Measurements from ENCODE around the gene DLGAP1.

The DLGAP1 gene

DNA sequence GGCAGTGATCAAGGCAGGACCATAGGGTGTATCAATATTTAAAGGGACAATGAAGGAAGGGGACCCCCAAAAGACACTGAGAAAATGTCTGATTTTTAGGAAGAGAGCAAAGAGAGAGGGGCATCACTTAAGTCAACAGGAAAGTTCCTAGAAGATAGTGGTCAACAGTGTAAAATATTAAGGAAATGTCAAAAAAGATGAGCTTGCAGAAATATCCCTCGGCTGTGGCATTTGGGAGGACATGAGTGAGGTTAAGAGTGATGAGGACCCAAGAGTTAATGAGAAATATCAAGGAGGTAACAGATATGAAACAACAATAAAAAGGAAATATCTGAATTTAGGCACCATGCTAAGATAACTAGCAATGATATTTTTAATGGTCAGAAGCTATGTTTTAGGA lies 665.6 kb downstream of the DLGAP1 start:
- DNase-seq (ENCODE audit: low read depth in 2 of 2) = no peak
- no peak overlapping the region for H3K4me3 ChIP-seq (replicated peaks in 1 of 2; ENCODE audit: low read depth in 2 of 2, low read length in 2 of 2)
- TF ChIP-seq, protein P1, sequence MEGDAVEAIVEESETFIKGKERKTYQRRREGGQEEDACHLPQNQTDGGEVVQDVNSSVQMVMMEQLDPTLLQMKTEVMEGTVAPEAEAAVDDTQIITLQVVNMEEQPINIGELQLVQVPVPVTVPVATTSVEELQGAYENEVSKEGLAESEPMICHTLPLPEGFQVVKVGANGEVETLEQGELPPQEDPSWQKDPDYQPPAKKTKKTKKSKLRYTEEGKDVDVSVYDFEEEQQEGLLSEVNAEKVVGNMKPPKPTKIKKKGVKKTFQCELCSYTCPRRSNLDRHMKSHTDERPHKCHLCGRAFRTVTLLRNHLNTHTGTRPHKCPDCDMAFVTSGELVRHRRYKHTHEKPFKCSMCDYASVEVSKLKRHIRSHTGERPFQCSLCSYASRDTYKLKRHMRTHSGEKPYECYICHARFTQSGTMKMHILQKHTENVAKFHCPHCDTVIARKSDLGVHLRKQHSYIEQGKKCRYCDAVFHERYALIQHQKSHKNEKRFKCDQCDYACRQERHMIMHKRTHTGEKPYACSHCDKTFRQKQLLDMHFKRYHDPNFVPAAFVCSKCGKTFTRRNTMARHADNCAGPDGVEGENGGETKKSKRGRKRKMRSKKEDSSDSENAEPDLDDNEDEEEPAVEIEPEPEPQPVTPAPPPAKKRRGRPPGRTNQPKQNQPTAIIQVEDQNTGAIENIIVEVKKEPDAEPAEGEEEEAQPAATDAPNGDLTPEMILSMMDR (IDR thresholded peaks at IDR 0.05; ENCODE audit: low read depth, low read length) = no peak

DNA sequence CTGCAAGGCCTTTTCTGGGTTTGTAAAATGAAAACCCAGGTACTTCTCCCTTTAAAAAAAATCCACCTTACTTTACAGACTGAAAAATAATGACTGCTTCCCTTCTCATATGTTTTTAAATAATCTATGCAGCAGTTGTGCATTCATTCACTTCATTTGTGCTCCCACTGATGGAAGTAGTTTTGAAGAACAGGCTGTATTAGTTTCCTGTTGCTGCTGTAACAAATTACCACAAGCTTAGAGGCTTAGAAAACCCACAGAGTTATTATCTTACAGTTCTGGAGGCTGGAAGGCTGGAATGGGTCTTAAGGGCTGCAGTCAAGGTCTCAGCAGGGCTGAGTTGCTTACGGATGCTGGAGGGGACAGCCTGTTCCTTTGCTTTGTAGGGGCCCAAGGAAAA lies 670.2 kb downstream of the DLGAP1 start:
- TF ChIP-seq, protein P1 (IDR thresholded peaks at IDR 0.05; ENCODE audit: low read depth, low read length) = no peak
- no peak for DNase-seq (ENCODE audit: low read depth in 2 of 2)
- H3K4me3 ChIP-seq (replicated peaks in 1 of 2; ENCODE audit: low read depth in 2 of 2, low read length in 2 of 2) = no peak overlapping the region

DNA sequence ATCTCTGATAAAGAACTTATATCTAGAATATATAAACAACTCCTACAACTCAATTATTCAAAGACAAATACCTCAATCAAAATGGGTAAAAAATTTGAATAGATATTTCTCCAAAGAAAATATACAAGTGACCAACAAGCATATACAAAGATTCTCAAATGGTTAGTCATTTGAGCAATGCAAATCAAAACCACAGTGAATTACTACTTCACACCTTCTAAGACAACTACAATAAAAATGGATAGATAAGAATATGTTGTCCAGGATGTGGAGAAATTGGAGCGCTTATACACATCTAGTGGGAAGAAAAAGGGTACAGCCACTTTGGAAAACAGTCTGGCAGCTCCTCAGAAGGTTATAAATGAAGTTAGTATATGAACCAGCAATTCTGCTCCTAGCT lies 672.2 kb downstream of the DLGAP1 start:
- TF ChIP-seq, protein P1 (IDR thresholded peaks at IDR 0.05; ENCODE audit: low read depth, low read length) = no peak
- DNase-seq (ENCODE audit: low read depth in 2 of 2) = no peak
- no peak overlapping the region for H3K4me3 ChIP-seq (replicated peaks in 1 of 2; ENCODE audit: low read depth in 2 of 2, low read length in 2 of 2)

DNA sequence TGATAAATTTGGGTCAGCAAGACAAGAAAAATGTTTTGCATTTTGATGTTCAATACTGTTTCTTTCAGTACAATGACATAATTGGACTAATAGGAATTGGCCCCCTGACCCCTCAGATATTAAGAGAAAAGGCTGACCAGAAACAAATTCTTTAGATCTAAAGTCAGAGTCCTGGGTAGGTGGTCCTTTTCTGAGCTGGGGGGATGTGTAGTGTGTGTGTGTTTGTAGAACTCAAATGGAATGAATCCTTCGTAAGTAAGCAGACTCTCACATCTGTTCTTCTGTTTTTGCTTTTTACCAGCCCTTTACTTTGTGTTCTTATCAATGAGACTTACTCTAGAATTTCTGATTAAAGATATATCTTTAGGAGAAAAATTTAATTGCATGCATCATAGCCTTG lies 677.4 kb downstream of the DLGAP1 start:
- TF ChIP-seq, protein P1 (IDR thresholded peaks at IDR 0.05; ENCODE audit: low read depth, low read length) = no peak
- no peak overlapping the region for H3K4me3 ChIP-seq (replicated peaks in 1 of 2; ENCODE audit: low read depth in 2 of 2, low read length in 2 of 2)
- no peak for DNase-seq (ENCODE audit: low read depth in 2 of 2)

DNA sequence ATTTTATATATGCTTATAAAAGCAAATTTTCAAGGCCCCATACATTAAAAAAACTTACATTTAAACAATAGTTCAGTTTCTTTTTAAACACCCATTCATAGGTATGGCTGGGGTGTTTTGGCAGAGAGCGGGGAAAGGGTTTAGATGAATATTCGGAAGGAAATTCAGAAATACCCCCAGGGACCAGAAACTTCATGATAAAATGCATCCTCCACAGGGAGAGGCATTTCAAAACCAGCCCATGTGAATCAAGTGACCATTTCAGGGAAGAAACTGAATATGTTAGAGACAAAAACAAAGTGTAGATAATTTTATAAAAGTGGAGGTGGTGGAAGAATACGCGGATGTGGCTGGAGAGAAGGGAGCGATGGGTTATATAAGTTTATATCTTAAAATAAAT lies 678.0 kb downstream of the DLGAP1 start:
- TF ChIP-seq, protein P1 (IDR thresholded peaks at IDR 0.05; ENCODE audit: low read depth, low read length) = no peak
- DNase-seq (ENCODE audit: low read depth in 2 of 2) = no peak
- no peak overlapping the region for H3K4me3 ChIP-seq (replicated peaks in 1 of 2; ENCODE audit: low read depth in 2 of 2, low read length in 2 of 2)

DNA sequence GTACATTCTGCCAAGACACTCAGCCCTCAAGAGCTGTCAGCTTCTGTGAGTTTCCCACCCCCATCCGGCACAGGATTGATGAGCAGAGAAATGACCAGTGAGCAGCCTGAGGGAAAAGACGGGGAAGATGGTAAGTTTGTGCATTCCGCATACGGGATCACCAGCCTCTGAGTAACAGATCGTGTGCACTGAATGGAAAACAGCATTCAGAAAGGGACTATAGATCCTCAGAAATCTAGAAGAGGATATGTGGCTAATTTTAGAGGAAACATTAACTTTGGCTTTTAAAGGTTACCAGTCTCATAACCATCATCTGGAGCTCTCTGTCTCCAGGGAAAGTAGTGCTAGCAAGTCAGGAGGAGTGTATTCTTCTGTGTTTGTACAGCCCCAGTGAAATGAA lies 679.1 kb downstream of the DLGAP1 start:
- no peak for DNase-seq (ENCODE audit: low read depth in 2 of 2)
- no peak overlapping the region for H3K4me3 ChIP-seq (replicated peaks in 1 of 2; ENCODE audit: low read depth in 2 of 2, low read length in 2 of 2)
- TF ChIP-seq, protein P1 (IDR thresholded peaks at IDR 0.05; ENCODE audit: low read depth, low read length) = no peak

DNA sequence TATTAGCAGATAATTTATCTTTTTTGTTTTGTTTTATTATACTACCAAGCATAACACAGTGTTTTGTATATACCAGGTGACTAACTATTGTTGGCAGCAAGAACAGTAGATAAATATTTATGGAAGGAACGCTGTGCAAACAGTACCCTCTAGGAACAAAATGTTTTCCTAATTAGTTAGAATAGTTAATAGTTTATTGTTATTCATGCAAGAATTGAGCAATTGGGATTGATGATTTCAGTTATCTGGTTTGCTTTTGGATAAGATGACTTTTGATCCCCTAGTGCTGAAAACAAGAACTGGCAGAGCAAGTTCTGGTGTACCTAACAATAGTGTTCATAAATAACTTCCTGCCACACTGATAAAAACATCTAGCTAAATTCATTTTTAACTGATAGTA lies 681.8 kb downstream of the DLGAP1 start:
- H3K4me3 ChIP-seq (replicated peaks in 1 of 2; ENCODE audit: low read depth in 2 of 2, low read length in 2 of 2) = no peak overlapping the region
- TF ChIP-seq, protein P1 (IDR thresholded peaks at IDR 0.05; ENCODE audit: low read depth, low read length) = peak; percentile 21
- DNase-seq (ENCODE audit: low read depth in 2 of 2) = peak in 1 of 2 donors; percentile 39
